GM21515 (cell line): Measurements from ENCODE around the gene RGS5.

Source experiments
- ATAC-seq: cut with Tn5 transposase; IDR thresholded peaks from one replicate; pipeline ENCODE4 v1.9.1; 2021; ENCODE audit not compliant: unreplicated experiment

The RGS5 gene

GRCh38 chr1:163182330-163182949, 20.3 kb downstream of the RGS5 start:
- no peak for ATAC-seq

GRCh38 chr1:163178628-163179027, 24.1 kb downstream of the RGS5 start:
- ATAC-seq, result no peak

GRCh38 chr1:163176797-163177196, 25.9 kb downstream of the RGS5 start:
- ATAC-seq, result no peak

GRCh38 chr1:163174524-163175437, 27.9 kb downstream of the RGS5 start:
- ATAC-seq, result no peak

GRCh38 chr1:163173121-163173520, 29.6 kb downstream of the RGS5 start:
- ATAC-seq, result no peak

GRCh38 chr1:163172596-163172995, 30.1 kb downstream of the RGS5 start:
- no peak for ATAC-seq

GRCh38 chr1:163171826-163172225, 30.9 kb downstream of the RGS5 start:
- no peak for ATAC-seq

GRCh38 chr1:163170975-163171676, 31.6 kb downstream of the RGS5 start:
- ATAC-seq, result no peak

GRCh38 chr1:163170331-163170730, 32.4 kb downstream of the RGS5 start:
- no peak for ATAC-seq

GRCh38 chr1:163169553-163169952, 33.2 kb downstream of the RGS5 start:
- ATAC-seq, result no peak

GRCh38 chr1:163168053-163168452, 34.7 kb downstream of the RGS5 start:
- no peak for ATAC-seq

- ATAC-seq, result no peak
These were observed 35.7 kb downstream of the RGS5 start for GRCh38 chr1:163166886-163167555.

GRCh38 chr1:163165119-163165518, 37.6 kb downstream of the RGS5 start:
- ATAC-seq, result no peak

GRCh38 chr1:163163881-163164582, 38.7 kb downstream of the RGS5 start:
- no peak for ATAC-seq

GRCh38 chr1:163163163-163163562, 39.6 kb downstream of the RGS5 start:
- ATAC-seq, result no peak

GRCh38 chr1:163162381-163162914, 40.3 kb downstream of the RGS5 start:
- no peak for ATAC-seq

- no peak for ATAC-seq
These were observed 40.9 kb downstream of the RGS5 start for GRCh38 chr1:163161841-163162240.

GRCh38 chr1:163161337-163161736, 41.4 kb downstream of the RGS5 start:
- no peak for ATAC-seq

- ATAC-seq, result no peak
These were observed 47.1 kb downstream of the RGS5 start for GRCh38 chr1:163155606-163156005.

- ATAC-seq, result no peak
These were observed 53.8 kb downstream of the RGS5 start for GRCh38 chr1:163148911-163149310.
